ENCODE data around the gene DMKN.
A peak's percentile ranks its signal among the peaks of the same experiment; 100 is the strongest.

The DMKN gene

GRCh38 chr19:35509861-35510625 is 3.4 kb downstream of the DMKN start:
- Histone ChIP-seq H3K4me3 (ENCODE audit: low read depth, low read length) (peak overlapping the region; percentile 74), H3K36me3 (ENCODE audit: control insufficient read depth, insufficient read depth, low read length) (no peaks in the 10 kb centered on the region), H3K79me2 (no peaks in the 10 kb centered on the region), H3K9me3 (ENCODE audit: control insufficient read depth, low read length) (no peaks in the 10 kb centered on the region), H3K27ac (peak overlapping the region; percentile 88), H2AFZ (peak overlapping the region; percentile 84), H3K4me1 (peaks cover 5% of the 10 kb centered on the region), H3K9ac (peak overlapping the region; percentile 58), H3K4me2 (ENCODE audit: low read length) (peak overlapping the region; percentile 73), H3K27me3 (ENCODE audit: control insufficient read depth, insufficient read depth, low read length) (no peaks in the 10 kb centered on the region)
- peak; percentile 99 for TF ChIP-seq CTCF (IDR thresholded peaks at IDR 0.05)

- peak overlapping the region; percentile 58 for H3K9ac ChIP-seq
- peaks cover 5% of the 10 kb centered on the region for H3K4me1 ChIP-seq
- H3K27ac ChIP-seq: peak overlapping the region; percentile 88
- TF ChIP-seq CTCF (IDR thresholded peaks at IDR 0.05): no peak
- H3K4me3 ChIP-seq (ENCODE audit: low read depth, low read length): peak overlapping the region; percentile 74
- H2AFZ ChIP-seq: peak overlapping the region; percentile 84
- H3K4me2 ChIP-seq (ENCODE audit: low read length): peak overlapping the region; percentile 73
- H3K79me2 ChIP-seq: no peaks in the 10 kb centered on the region
- no peaks in the 10 kb centered on the region for H3K27me3 ChIP-seq (ENCODE audit: control insufficient read depth, insufficient read depth, low read length)
- no peaks in the 10 kb centered on the region for H3K36me3 ChIP-seq (ENCODE audit: control insufficient read depth, insufficient read depth, low read length)
- no peaks in the 10 kb centered on the region for H3K9me3 ChIP-seq (ENCODE audit: control insufficient read depth, low read length)
These were observed 4.3 kb downstream of the DMKN start for GRCh38 chr19:35509018-35509652.

- Histone ChIP-seq H3K4me2 (ENCODE audit: low read length) (no peak overlapping the region), H3K9me3 (ENCODE audit: control insufficient read depth, low read length) (no peaks in the 10 kb centered on the region), H2AFZ (no peak overlapping the region), H3K36me3 (ENCODE audit: control insufficient read depth, insufficient read depth, low read length) (no peaks in the 10 kb centered on the region), H3K79me2 (no peaks in the 10 kb centered on the region), H3K27me3 (ENCODE audit: control insufficient read depth, insufficient read depth, low read length) (no peaks in the 10 kb centered on the region), H3K4me3 (ENCODE audit: low read depth, low read length) (no peak overlapping the region), H3K4me1 (peaks cover 5% of the 10 kb centered on the region), H3K9ac (no peak overlapping the region), H3K27ac (no peak overlapping the region)
- no peak for TF ChIP-seq CTCF (IDR thresholded peaks at IDR 0.05)
These were observed 5.3 kb downstream of the DMKN start for GRCh38 chr19:35508129-35508528.

GRCh38 chr19:35507561-35507960 is 5.9 kb downstream of the DMKN start:
- Histone ChIP-seq H3K9me3 (ENCODE audit: control insufficient read depth, low read length) (no peaks in the 10 kb centered on the region), H3K4me2 (ENCODE audit: low read length) (no peak overlapping the region), H3K4me1 (peaks cover 5% of the 10 kb centered on the region), H3K9ac (no peak overlapping the region), H3K36me3 (ENCODE audit: control insufficient read depth, insufficient read depth, low read length) (no peaks in the 10 kb centered on the region), H3K4me3 (ENCODE audit: low read depth, low read length) (no peak overlapping the region), H3K27ac (no peak overlapping the region), H2AFZ (no peak overlapping the region), H3K27me3 (ENCODE audit: control insufficient read depth, insufficient read depth, low read length) (no peaks in the 10 kb centered on the region), H3K79me2 (no peaks in the 10 kb centered on the region)
- TF ChIP-seq CTCF (IDR thresholded peaks at IDR 0.05): no peak
